COR-L47 (cell line): Measurements from ENCODE around the gene ACTR6.
"Not testable (repeated sequence)": the region's sequence is repeated elsewhere in the genome, so short reads cannot be mapped to it uniquely, and the experiment has no call there.

ENCODE experiments used
- DNase-seq: peaks from one replicate; lab custom pipeline; 2025; lab: John Stamatoyannopoulos, UW

Gene ACTR6

GRCh38 chr12:100200463-100201181 lies at the start of gene ACTR6:
Gene ACTR6, plus strand, starts transcription at chr12:100200815. Its CDS starts 37 bp downstream, at chr12:100200852.
- peak; percentile 96 for DNase-seq

GRCh38 chr12:100151769-100152168 lies 48.8 kb upstream of the ACTR6 start:
- DNase-seq = no peak

GRCh38 chr12:100153131-100153530 lies 47.5 kb upstream of the ACTR6 start:
- no peak for DNase-seq

- DNase-seq = peak; percentile 51
Measured at GRCh38 chr12:100154474-100155247, 46.0 kb upstream of the ACTR6 start.

- DNase-seq = peak; percentile 77
Measured at GRCh38 chr12:100156731-100157426, 43.7 kb upstream of the ACTR6 start.

GRCh38 chr12:100157427-100157821 lies 43.2 kb upstream of the ACTR6 start:
- no peak for DNase-seq

- no peak for DNase-seq
Measured at GRCh38 chr12:100158535-100158934, 42.1 kb upstream of the ACTR6 start.

GRCh38 chr12:100159391-100160104 lies 41.1 kb upstream of the ACTR6 start:
- DNase-seq = no peak

- peak; percentile 80 for DNase-seq
Measured at GRCh38 chr12:100163416-100164152, 37.0 kb upstream of the ACTR6 start.

GRCh38 chr12:100164153-100164704 lies 36.4 kb upstream of the ACTR6 start:
- no peak for DNase-seq

- DNase-seq = no peak
Measured at GRCh38 chr12:100165356-100165755, 35.3 kb upstream of the ACTR6 start.

- DNase-seq = no peak
Measured at GRCh38 chr12:100166232-100166631, 34.4 kb upstream of the ACTR6 start.

GRCh38 chr12:100168562-100168961 lies 32.1 kb upstream of the ACTR6 start:
- no peak for DNase-seq

- no peak for DNase-seq
Measured at GRCh38 chr12:100169345-100169744, 31.3 kb upstream of the ACTR6 start.

GRCh38 chr12:100170313-100170858 lies 30.2 kb upstream of the ACTR6 start:
- no peak for DNase-seq

- DNase-seq = no peak
Measured at GRCh38 chr12:100171248-100171647, 29.4 kb upstream of the ACTR6 start.

GRCh38 chr12:100173111-100173510 lies 27.5 kb upstream of the ACTR6 start:
- no peak for DNase-seq

GRCh38 chr12:100174495-100174894 lies 26.1 kb upstream of the ACTR6 start:
- no peak for DNase-seq

- not testable (repeated sequence) for DNase-seq
Measured at GRCh38 chr12:100176493-100176892, 24.1 kb upstream of the ACTR6 start.

- no peak for DNase-seq
Measured at GRCh38 chr12:100179252-100179651, 21.4 kb upstream of the ACTR6 start.
